CD8-positive, alpha-beta memory T cell (primary cell): ENCODE data around the gene UAP1L1. TPM values are rescaled to one million over a fixed set of nuclear protein-coding genes. Genes with fewer than 3 reads are reported as not detected.

Experiments used
- CTCF ChIA-PET: fragments of 350-600 bp; sonication (Branson Sonifier 250); formaldehyde crosslinking; loops from one replicate; lab custom pipeline; 2021; ENCODE audit warnings: antibody characterized with exemption; lab: Charles Lee
- POLR2A ChIA-PET: fragments of 350-600 bp; sonication (Branson Sonifier 250); formaldehyde crosslinking; loops from one replicate; lab custom pipeline; 2021; ENCODE audit warnings: antibody characterized with exemption; lab: Charles Lee
- DNase-seq, 5 donors: peaks; one replicate each; pipeline versions ENCODE4 v3.0.0 to v3.0.0-alpha.2; 2020 to 2022; ENCODE audit warnings: mixed read lengths in 1 of 5
- H3K27ac ChIP-seq: one replicate; pipeline ENCODE4 v1.7.0; 2013; ENCODE audit warnings: low read depth, mild to moderate bottlenecking, low read length, moderate library complexity
- H3K27me3 ChIP-seq: 2 replicates; pipeline ENCODE4 v1.7.0; 2013; ENCODE audit warnings: low read length, mild to moderate bottlenecking; ENCODE audit not compliant: insufficient read depth, poor library complexity, severe bottlenecking
- H3K36me3 ChIP-seq: 2 replicates; pipeline ENCODE4 v1.7.0; 2013; ENCODE audit warnings: mild to moderate bottlenecking, low read length, moderate library complexity; ENCODE audit not compliant: insufficient read depth
- H3K4me1 ChIP-seq: 2 replicates; pipeline ENCODE4 v1.7.0; 2013; ENCODE audit warnings: mild to moderate bottlenecking, low read length, moderate library complexity; ENCODE audit not compliant: insufficient read depth
- H3K4me3 ChIP-seq: 2 replicates; pipeline ENCODE4 v1.7.0; 2013; ENCODE audit warnings: mild to moderate bottlenecking, low read length
- H3K9me3 ChIP-seq: 2 replicates; pipeline ENCODE4 v1.7.0; 2013; ENCODE audit warnings: mild to moderate bottlenecking, low read length
- H3K27ac Mint-ChIP-seq, 8 donors: one replicate each; pipeline ENCODE4 v1.8.0; 2020 to 2021; ENCODE audit warnings: mixed read lengths in 8 of 8, mild to moderate bottlenecking in 6 of 8, inconsistent platforms in 3 of 8, moderate library complexity in 3 of 8
- H3K27me3 Mint-ChIP-seq, 2 donors: one replicate each; pipeline ENCODE4 v1.8.0; 2020 to 2021; ENCODE audit warnings: mixed read lengths in 2 of 2, mild to moderate bottlenecking in 1 of 2, moderate library complexity in 1 of 2
- H3K36me3 Mint-ChIP-seq, 3 donors: one replicate each; pipeline ENCODE4 v1.8.0; 2020 to 2021; ENCODE audit warnings: mixed read lengths in 3 of 3, inconsistent platforms in 1 of 3, mild to moderate bottlenecking in 1 of 3
- H3K4me1 Mint-ChIP-seq, 3 donors: one replicate each; pipeline ENCODE4 v1.8.0; 2020 to 2021; ENCODE audit warnings: mixed read lengths in 3 of 3, inconsistent platforms in 1 of 3, mild to moderate bottlenecking in 1 of 3
- H3K4me3 Mint-ChIP-seq, 7 donors: one replicate each; pipeline ENCODE4 v1.8.0; 2020 to 2021; ENCODE audit warnings: mixed read lengths in 7 of 7, mild to moderate bottlenecking in 6 of 7, moderate library complexity in 4 of 7, inconsistent platforms in 2 of 7
- H3K9me3 Mint-ChIP-seq, 5 donors: one replicate each; pipeline ENCODE4 v1.8.0; 2020 to 2022; ENCODE audit warnings: mixed read lengths in 5 of 5, mild to moderate bottlenecking in 3 of 5, moderate library complexity in 2 of 5, inconsistent platforms in 1 of 5
- polyA plus RNA-seq: library from polyadenylated mRNA; unstranded; fragments of 300-500 nt; fragmentation: Illumina TruSeq; gene quantifications from one replicate; pipeline ENCODE4 v1.2.3, GENCODE V29; 2021
- total RNA-seq, 2 experiments: library from RNA; stranded (reverse); gene quantifications; one replicate each; pipeline ENCODE4 v1.2.3, GENCODE V29; 2021

The UAP1L1 gene
- total and polyA plus RNA-seq, 3 experiments from 2014 or later, result 4.6 to 15.5 (median 15.3) TPM

- no peaks in the 10 kb centered on the region for H3K9me3 ChIP-seq
- Mint-ChIP-seq H3K27me3 (no peaks in the 10 kb centered on the region), H3K9me3 (no peaks in the 10 kb centered on the region), H3K27ac (peak overlapping the region in 2 of 8 donors; percentile 55 to 67), H3K36me3 (peaks cover 0 to 3% (median 0%) of the 10 kb centered on the region in 3 donors), H3K4me1 (peaks cover 0 to 13% (median 7%) of the 10 kb centered on the region in 3 donors), H3K4me3 (peak overlapping the region in 4 of 7 donors; percentile 15 to 77 (median 44))
- no peak overlapping the region for H3K27ac ChIP-seq
- H3K4me3 ChIP-seq, result no peak overlapping the region
- peaks cover under 1% of the 10 kb centered on the region for H3K36me3 ChIP-seq
- ChIA-PET CTCF (interaction anchor here (2.7 kb wide), 1 partner anchor 11 kb away, joined by 11 read pairs; the partner anchor contains the start of gene MAN1B1), POLR2A (no interaction called here)
- no peaks in the 10 kb centered on the region for H3K27me3 ChIP-seq
- H3K4me1 ChIP-seq, result peaks cover 14% of the 10 kb centered on the region
- DNase-seq, result no peak
Measured at GRCh38 chr9:137074657-137075274, 2.6 kb upstream of the UAP1L1 start.

- Mint-ChIP-seq H3K4me1 (peaks cover 0 to 15% (median 9%) of the 10 kb centered on the region in 3 donors), H3K27ac (peak overlapping the region in 3 of 8 donors; percentile 22 to 67 (median 23)), H3K9me3 (no peaks in the 10 kb centered on the region), H3K4me3 (peak overlapping the region in 4 of 7 donors; percentile 3 to 77 (median 26)), H3K27me3 (no peaks in the 10 kb centered on the region), H3K36me3 (peaks cover 0 to 6% (median 0%) of the 10 kb centered on the region in 3 donors)
- POLR2A ChIA-PET, result no interaction called here
- Histone ChIP-seq H3K27me3 (no peaks in the 10 kb centered on the region), H3K27ac (no peak overlapping the region), H3K36me3 (peaks cover 3% of the 10 kb centered on the region), H3K4me1 (peaks cover 14% of the 10 kb centered on the region), H3K9me3 (no peaks in the 10 kb centered on the region), H3K4me3 (no peak overlapping the region)
- DNase-seq, result no peak
- CTCF ChIA-PET, result interaction anchor here (2.7 kb wide), 1 partner anchor 11 kb away, joined by 11 read pairs; the partner anchor contains the start of gene MAN1B1
Measured at GRCh38 chr9:137075275-137075775, 2.0 kb upstream of the UAP1L1 start.

DNA sequence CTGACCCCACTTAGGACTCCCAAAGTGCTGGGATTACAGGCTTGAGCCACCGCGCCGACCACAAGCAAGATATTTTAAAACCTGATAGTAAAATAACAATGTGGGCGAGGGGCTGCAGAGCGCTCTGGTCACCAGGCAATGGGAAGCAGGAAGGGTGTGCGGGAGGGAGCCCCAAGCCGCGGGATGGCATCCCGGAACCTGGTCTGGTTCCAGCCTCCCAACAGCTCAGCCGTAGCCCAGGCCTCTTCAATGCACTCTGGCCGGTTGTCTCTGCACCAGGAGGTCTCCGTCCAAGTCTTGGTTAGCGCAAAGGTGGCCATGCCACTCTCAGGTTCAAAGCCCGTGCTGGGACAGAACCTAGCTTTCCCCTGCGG, 694 bp upstream of the UAP1L1 start:
- Mint-ChIP-seq H3K36me3 (peaks cover 0 to 9% (median 0%) of the 10 kb centered on the region in 3 donors), H3K9me3 (no peaks in the 10 kb centered on the region), H3K4me1 (peaks cover 0 to 5% (median 2%) of the 10 kb centered on the region in 3 donors), H3K27me3 (no peaks in the 10 kb centered on the region), H3K4me3 (peak overlapping the region; percentile 50 to 77 (median 69)), H3K27ac (peak overlapping the region in 3 of 8 donors; percentile 22 to 79 (median 52))
- POLR2A ChIA-PET, result interaction anchor here (1.6 to 2.6 kb wide), 2 partner anchors 10 to 19 kb away, joined by 3 to 14 read pairs; partner anchors contain the start of gene MAN1B1
- Histone ChIP-seq H3K27me3 (no peaks in the 10 kb centered on the region), H3K27ac (no peak overlapping the region), H3K4me3 (no peak overlapping the region), H3K4me1 (peaks cover 7% of the 10 kb centered on the region), H3K36me3 (peaks cover 3% of the 10 kb centered on the region), H3K9me3 (no peaks in the 10 kb centered on the region)
- no peak for DNase-seq
- CTCF ChIA-PET, result interaction anchor here (0.9 to 2.7 kb wide), 4 partner anchors 9 to 164 kb away, joined by 4 to 13 read pairs (median 10); partner anchors contain the start of genes MAN1B1, NPDC1 and TUBB4B

DNA sequence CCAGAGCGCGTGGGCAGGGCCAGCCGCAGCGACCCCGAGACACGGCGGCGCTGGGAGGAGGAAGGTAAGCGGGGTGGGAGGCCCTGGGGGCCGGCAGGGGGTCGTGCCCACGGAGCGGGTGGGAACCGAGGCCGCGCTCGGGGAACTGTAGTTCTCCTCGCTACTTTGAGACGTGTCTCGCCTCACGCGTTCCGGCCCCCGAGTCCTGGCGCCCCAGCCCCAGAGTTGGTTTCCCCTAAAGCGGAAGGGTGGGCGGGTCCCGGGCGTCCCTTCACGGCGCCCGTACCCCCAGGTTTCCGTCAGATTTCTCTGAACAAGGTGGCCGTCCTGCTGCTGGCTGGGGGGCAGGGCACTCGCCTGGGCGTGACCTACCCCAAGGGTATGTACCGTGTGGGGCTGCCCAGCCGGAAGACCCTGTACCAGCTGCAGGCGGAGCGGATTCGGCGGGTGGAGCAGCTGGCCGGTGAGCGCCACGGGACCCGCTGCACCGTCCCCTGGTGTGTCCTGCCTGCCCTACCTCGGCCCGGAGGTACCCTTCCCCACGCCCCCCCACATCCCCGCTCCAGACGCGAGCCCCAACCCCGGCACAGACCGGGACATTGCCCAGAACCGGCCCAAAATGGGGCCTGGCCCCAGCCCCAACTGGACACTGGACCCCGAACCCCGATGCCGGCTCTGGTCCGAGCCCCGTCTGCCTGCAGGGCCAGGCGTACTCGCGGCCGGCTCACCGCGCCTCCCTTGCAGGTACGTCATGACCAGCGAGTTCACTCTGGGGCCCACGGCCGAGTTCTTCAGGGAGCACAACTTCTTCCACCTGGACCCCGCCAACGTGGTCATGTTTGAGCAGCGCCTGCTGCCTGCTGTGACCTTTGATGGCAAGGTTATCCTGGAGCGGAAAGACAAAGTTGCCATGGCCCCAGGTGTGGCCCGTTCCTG, 709 bp downstream of the UAP1L1 start:
- Mint-ChIP-seq H3K27ac (peak overlapping the region in 1 of 8 donors; percentile 68), H3K4me1 (peaks cover 0 to 5% (median 2%) of the 10 kb centered on the region in 3 donors), H3K27me3 (no peaks in the 10 kb centered on the region), H3K36me3 (peaks cover 0 to 17% (median 0%) of the 10 kb centered on the region in 3 donors), H3K4me3 (peak overlapping the region; percentile 73 to 91 (median 76)), H3K9me3 (no peaks in the 10 kb centered on the region)
- Histone ChIP-seq H3K36me3 (peaks cover 3% of the 10 kb centered on the region), H3K27ac (no peak overlapping the region), H3K4me3 (peak overlapping the region; percentile 47), H3K27me3 (no peaks in the 10 kb centered on the region), H3K9me3 (no peaks in the 10 kb centered on the region), H3K4me1 (peaks cover 7% of the 10 kb centered on the region)
- CTCF ChIA-PET, result interaction anchor here (1.1 to 2.1 kb wide), 4 partner anchors 10 to 235 kb away, joined by 3 to 13 read pairs (median 3); no protein-coding TSS in a partner anchor
- DNase-seq, result peak; percentile 31 to 68 (median 41)
- POLR2A ChIA-PET, result interaction anchor here (0.6 to 2.6 kb wide), 4 partner anchors 8 to 52 kb away, joined by 3 to 14 read pairs (median 3); partner anchors contain the start of gene MAN1B1

DNA sequence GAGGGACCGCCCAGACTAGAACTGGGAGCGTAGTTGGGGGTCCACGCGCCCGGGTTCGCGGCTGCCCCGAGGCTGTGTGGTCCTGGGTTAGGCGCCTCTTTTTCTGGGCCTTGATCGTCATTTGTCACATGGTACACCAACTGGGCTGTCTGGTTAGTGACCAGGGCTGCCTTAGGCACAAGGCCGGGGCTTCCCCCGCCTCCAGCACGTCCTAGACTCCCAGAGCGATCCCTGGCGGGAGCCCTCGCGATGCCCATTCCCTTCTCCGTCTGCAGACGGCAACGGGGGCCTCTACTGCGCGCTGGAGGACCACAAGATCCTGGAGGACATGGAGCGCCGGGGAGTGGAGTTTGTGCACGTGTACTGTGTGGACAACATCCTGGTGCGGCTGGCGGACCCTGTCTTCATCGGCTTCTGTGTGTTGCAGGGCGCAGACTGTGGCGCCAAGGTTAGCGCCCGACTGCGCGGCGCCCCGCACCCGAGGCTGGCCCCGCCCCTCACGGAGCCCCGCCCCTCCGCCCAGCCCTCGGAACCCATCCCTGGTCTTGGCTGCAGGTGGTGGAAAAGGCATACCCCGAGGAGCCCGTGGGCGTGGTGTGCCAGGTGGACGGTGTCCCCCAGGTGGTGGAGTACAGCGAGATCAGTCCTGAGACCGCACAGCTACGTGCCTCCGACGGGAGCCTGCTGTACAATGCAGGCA, 1.5 kb downstream of the UAP1L1 start:
- Mint-ChIP-seq H3K36me3 (peaks cover 0 to 19% (median 0%) of the 10 kb centered on the region in 3 donors), H3K27me3 (no peaks in the 10 kb centered on the region), H3K4me1 (peaks cover 0 to 5% (median 2%) of the 10 kb centered on the region in 3 donors), H3K27ac (peak overlapping the region in 1 of 8 donors; percentile 61), H3K9me3 (no peaks in the 10 kb centered on the region), H3K4me3 (peak overlapping the region; percentile 37 to 91 (median 46))
- Histone ChIP-seq H3K4me3 (peak overlapping the region; percentile 47), H3K36me3 (peaks cover 3% of the 10 kb centered on the region), H3K27ac (no peak overlapping the region), H3K9me3 (no peaks in the 10 kb centered on the region), H3K4me1 (peaks cover 7% of the 10 kb centered on the region), H3K27me3 (no peaks in the 10 kb centered on the region)
- POLR2A ChIA-PET, result no interaction called here
- CTCF ChIA-PET, result interaction anchor here (1.1 to 1.4 kb wide), 3 partner anchors 8 to 12 kb away, joined by 3 to 4 read pairs (median 3); partner anchors contain the start of gene SAPCD2
- no peak for DNase-seq

DNA sequence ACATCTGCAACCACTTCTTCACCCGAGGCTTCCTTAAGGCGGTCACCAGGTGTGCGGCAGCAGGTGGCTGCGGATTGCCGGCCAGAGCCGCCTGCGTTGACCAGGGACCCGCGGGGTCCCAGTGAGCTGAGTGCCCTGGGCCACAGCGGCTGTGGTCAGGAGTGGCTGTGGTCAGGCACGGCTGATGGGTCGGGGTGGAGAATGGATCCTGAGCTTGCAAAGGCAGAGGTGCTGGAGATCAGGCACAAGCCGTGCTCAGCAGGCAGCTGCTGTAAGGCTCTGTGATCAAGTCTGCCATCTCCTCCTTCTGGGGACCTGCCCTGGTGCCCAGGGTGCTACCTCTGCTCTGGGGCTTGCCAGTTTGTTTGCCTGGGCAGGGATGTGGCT, 2.1 kb downstream of the UAP1L1 start:
- H3K4me3 Mint-ChIP-seq, result peak overlapping the region in 5 of 7 donors; percentile 43 to 81 (median 45)
- ChIA-PET CTCF (interaction anchor here (1.3 to 1.4 kb wide), 2 partner anchors 9 to 12 kb away, joined by 4 to 5 read pairs; partner anchors contain the start of gene SAPCD2), POLR2A (no interaction called here)
- H3K4me3 ChIP-seq, result no peak overlapping the region
- no peaks in the 10 kb centered on the region for H3K9me3 Mint-ChIP-seq
- H3K4me1 Mint-ChIP-seq, result peaks cover 0 to 5% (median 2%) of the 10 kb centered on the region in 3 donors
- H3K27me3 ChIP-seq, result no peaks in the 10 kb centered on the region
- no peak for DNase-seq
- H3K9me3 ChIP-seq, result no peaks in the 10 kb centered on the region
- no peak overlapping the region for H3K27ac ChIP-seq
- H3K36me3 ChIP-seq, result peaks cover 3% of the 10 kb centered on the region
- no peak overlapping the region for H3K27ac Mint-ChIP-seq
- peaks cover 7% of the 10 kb centered on the region for H3K4me1 ChIP-seq
- no peaks in the 10 kb centered on the region for H3K27me3 Mint-ChIP-seq
- H3K36me3 Mint-ChIP-seq, result peaks cover 0 to 20% (median 0%) of the 10 kb centered on the region in 3 donors
